Measurements from ENCODE around the gene THRB. TPM values are rescaled to one million over a fixed set of nuclear protein-coding genes. Genes with fewer than 3 reads are reported as not detected.
A peak's percentile ranks its signal among the peaks of the same experiment; 100 is the strongest.

Gene THRB
- polyA plus RNA-seq, 2 of the 4 experiments (the other 2 are of a cell fraction) = 2.0 to 2.3 TPM

- no peak for TF ChIP-seq POLR2AphosphoS2 (conservative IDR thresholded peaks at IDR 0.05; ENCODE audit: low read length)
- no peak for TF ChIP-seq ZFP36 (IDR thresholded peaks at IDR 0.05; ENCODE audit: borderline replicate concordance, partially characterized antibody)
- no peak for TF ChIP-seq SREBF2 (IDR thresholded peaks at IDR 0.05)
- TF ChIP-seq GATA3 (IDR thresholded peaks at IDR 0.05; ENCODE audit: borderline replicate concordance) = no peak
- no peak for TF ChIP-seq BCL3 (IDR thresholded peaks at IDR 0.05)
- peak; percentile 73 for TF ChIP-seq MAFK (IDR thresholded peaks at IDR 0.05; ENCODE audit: partially characterized antibody)
Observed at GRCh38 chr3:24156466-24156865, 338.2 kb downstream of the THRB start (continued).

- H3K4me2 ChIP-seq = peak overlapping the region; percentile 61
- FAIRE-seq (peak; percentile 59), DNase-seq (ENCODE audit: low read depth in 1 of 2, low spot score in 1 of 2) (no peak), ATAC-seq (no peak)
- ChIA-PET POLR2A (no interaction called here), CTCF (interaction anchor here (1.9 kb wide), 1 partner anchor 28 kb away, joined by 8 read pairs; no protein-coding TSS in a partner anchor)
- no peaks in the 10 kb centered on the region for H3K9me3 ChIP-seq
- TF ChIP-seq ZNF302 (CRISPR knock-in tag; IDR thresholded peaks at IDR 0.05) (no peak), ATOH8 (CRISPR knock-in tag; IDR thresholded peaks at IDR 0.05; ENCODE audit: low read depth) (no peak), USF2 (IDR thresholded peaks at IDR 0.05) (no peak), RNF2 (IDR thresholded peaks at IDR 0.05; ENCODE audit: borderline replicate concordance, low read depth) (no peak), KDM1A (IDR thresholded peaks at IDR 0.05; ENCODE audit: low read depth) (no peak), NR3C1 (IDR thresholded peaks at IDR 0.05) (no peak), CBX2 (IDR thresholded peaks at IDR 0.05; ENCODE audit: borderline replicate concordance, low read depth) (no peak), RFX5 (IDR thresholded peaks at IDR 0.05) (no peak), BCL3 (IDR thresholded peaks at IDR 0.05) (no peak), HOXB13 (CRISPR knock-in tag; IDR thresholded peaks at IDR 0.05; ENCODE audit: low read depth) (no peak), CHD2 (IDR thresholded peaks at IDR 0.05; ENCODE audit: low read length, partially characterized antibody) (no peak)
- H3K4me3 ChIP-seq = no peak overlapping the region
- H3K4me1 ChIP-seq = peaks cover 48% of the 10 kb centered on the region
- peak overlapping the region; percentile 52 to 84; a peak in 5 of 6 replicates for H3K27ac ChIP-seq
Observed at GRCh38 chr3:24155276-24155675, 339.4 kb downstream of the THRB start.

- DNase-seq (ENCODE audit: low read depth in 1 of 2, low spot score in 1 of 2) = no peak
- CTCF ChIA-PET = no interaction called here
- no peak for FAIRE-seq
- no peak for ATAC-seq
- TF ChIP-seq RARB (CRISPR knock-in tag; IDR thresholded peaks at IDR 0.05) (no peak), USF2 (IDR thresholded peaks at IDR 0.05) (no peak), FOSB (CRISPR knock-in tag; IDR thresholded peaks at IDR 0.05) (no peak), MAFK (IDR thresholded peaks at IDR 0.05; ENCODE audit: partially characterized antibody) (no peak), BHLHE40 (IDR thresholded peaks at IDR 0.05; ENCODE audit: low read depth, low read length) (no peak), EHMT2 (IDR thresholded peaks at IDR 0.05; ENCODE audit: low read depth) (no peak), REST (IDR thresholded peaks at IDR 0.05) (no peak), EHF (CRISPR knock-in tag; IDR thresholded peaks at IDR 0.05) (no peak), ATOH8 (CRISPR knock-in tag; IDR thresholded peaks at IDR 0.05; ENCODE audit: low read depth) (no peak), RNF2 (IDR thresholded peaks at IDR 0.05; ENCODE audit: borderline replicate concordance, low read depth) (no peak)
- Histone ChIP-seq H3K4me1 (peaks cover 48% of the 10 kb centered on the region), H3K9me3 (no peaks in the 10 kb centered on the region), H3K4me3 (no peak overlapping the region), H3K4me2 (peak overlapping the region; percentile 61), H3K27ac (peak overlapping the region; percentile 52 to 84)
- POLR2A ChIA-PET = no interaction called here
- WGBS (ENCODE audit: missing lambda C conversion rate) = 3% methylated on average over 1 of the region's 1 CpG
Observed at GRCh38 chr3:24154781-24155180, 339.9 kb downstream of the THRB start.
